ENCODE data around the gene CYP2J2.
"Not testable (repeated sequence)": the region's sequence is repeated elsewhere in the genome, so short reads cannot be mapped to it uniquely, and the experiment has no call there.

Gene CYP2J2

GRCh38 chr1:59919746-59920145 is 6.8 kb downstream of the CYP2J2 start:
- DNase-seq (ENCODE audit: low spot score), result no peak

- no peak for DNase-seq (ENCODE audit: low spot score)
Observed at GRCh38 chr1:59917785-59918180, 8.8 kb downstream of the CYP2J2 start.

GRCh38 chr1:59917026-59917784 is 9.4 kb downstream of the CYP2J2 start:
- no peak for DNase-seq (ENCODE audit: low spot score)

GRCh38 chr1:59915516-59915915 is 11.1 kb downstream of the CYP2J2 start:
- no peak for DNase-seq (ENCODE audit: low spot score)

- DNase-seq (ENCODE audit: low spot score), result not testable (repeated sequence)
Observed at GRCh38 chr1:59914791-59915286, 11.7 kb downstream of the CYP2J2 start.

- no peak for DNase-seq (ENCODE audit: low spot score)
Observed at GRCh38 chr1:59908682-59909081, 17.9 kb downstream of the CYP2J2 start.

GRCh38 chr1:59908084-59908483 is 18.5 kb downstream of the CYP2J2 start:
- DNase-seq (ENCODE audit: low spot score), result no peak

- no peak for DNase-seq (ENCODE audit: low spot score)
Observed at GRCh38 chr1:59906931-59907330, 19.6 kb downstream of the CYP2J2 start.

GRCh38 chr1:59903141-59903754 is 23.3 kb downstream of the CYP2J2 start:
- DNase-seq (ENCODE audit: low spot score), result no peak

- DNase-seq (ENCODE audit: low spot score), result no peak
Observed at GRCh38 chr1:59901770-59902388, 24.7 kb downstream of the CYP2J2 start.

- no peak for DNase-seq (ENCODE audit: low spot score)
Observed at GRCh38 chr1:59900640-59901039, 25.9 kb downstream of the CYP2J2 start.

GRCh38 chr1:59898927-59899326 is 27.6 kb downstream of the CYP2J2 start:
- DNase-seq (ENCODE audit: low spot score), result no peak

GRCh38 chr1:59897165-59897564 is 29.4 kb downstream of the CYP2J2 start:
- no peak for DNase-seq (ENCODE audit: low spot score)

GRCh38 chr1:59892841-59893811 is 33.4 kb downstream of the CYP2J2 start:
- no peak for DNase-seq (ENCODE audit: low spot score)

GRCh38 chr1:59885160-59885832 is 41.3 kb downstream of the CYP2J2 start:
- DNase-seq (ENCODE audit: low spot score), result no peak

GRCh38 chr1:59880735-59881134 is 45.8 kb downstream of the CYP2J2 start:
- DNase-seq (ENCODE audit: low spot score), result no peak

GRCh38 chr1:59879996-59880505 is 46.5 kb downstream of the CYP2J2 start:
- no peak for DNase-seq (ENCODE audit: low spot score)

- DNase-seq (ENCODE audit: low spot score), result peak; percentile 63
Observed at GRCh38 chr1:59879574-59879973, 47.0 kb downstream of the CYP2J2 start.

- no peak for DNase-seq (ENCODE audit: low spot score)
Observed at GRCh38 chr1:59878370-59878769, 48.2 kb downstream of the CYP2J2 start.

GRCh38 chr1:59877108-59877682 is 49.4 kb downstream of the CYP2J2 start:
- no peak for DNase-seq (ENCODE audit: low spot score)

GRCh38 chr1:59871746-59872145 is 54.8 kb downstream of the CYP2J2 start:
- DNase-seq (ENCODE audit: low spot score), result no peak
